ENCODE results near the gene MDFI.

MDFI gene

GRCh38 chr6:41690541-41691330, 52.5 kb downstream of the MDFI start:
- DNase-seq, result no peak

- no peak for DNase-seq
These were observed 53.3 kb downstream of the MDFI start for GRCh38 chr6:41691426-41692079.

GRCh38 chr6:41692080-41692675, 53.9 kb downstream of the MDFI start:
- DNase-seq, result no peak

- DNase-seq, result no peak
These were observed 54.5 kb downstream of the MDFI start for GRCh38 chr6:41692730-41693129.

GRCh38 chr6:41693281-41694240, 55.3 kb downstream of the MDFI start:
- no peak for DNase-seq

GRCh38 chr6:41694815-41695526, 56.7 kb downstream of the MDFI start:
- DNase-seq, result no peak

- DNase-seq, result no peak
These were observed 57.6 kb downstream of the MDFI start for GRCh38 chr6:41695825-41696224.

GRCh38 chr6:41696788-41697187, 58.5 kb downstream of the MDFI start:
- DNase-seq, result no peak

GRCh38 chr6:41697861-41698781, 59.9 kb downstream of the MDFI start:
- DNase-seq, result peak; percentile 64

- DNase-seq, result no peak
These were observed 60.8 kb downstream of the MDFI start for GRCh38 chr6:41699063-41699462.

GRCh38 chr6:41700463-41701347, 62.4 kb downstream of the MDFI start:
- peak; percentile 39 for DNase-seq

GRCh38 chr6:41702089-41702745, 63.9 kb downstream of the MDFI start:
- DNase-seq, result no peak

- no peak for DNase-seq
These were observed 64.7 kb downstream of the MDFI start for GRCh38 chr6:41702771-41703494.

All from eye (tissue), 1 donor.